HG03521 (cell line): ENCODE measurements around the gene PITPNM1.
"Not testable (repeated sequence)": the region's sequence is repeated elsewhere in the genome, so short reads cannot be mapped to it uniquely, and the experiment has no call there.

ENCODE experiments used
- ATAC-seq: cut with Tn5 transposase; IDR thresholded peaks from one replicate; pipeline ENCODE4 v1.9.1; 2021; ENCODE audit warnings: mild to moderate bottlenecking, moderate library complexity; ENCODE audit not compliant: unreplicated experiment

PITPNM1 gene

DNA sequence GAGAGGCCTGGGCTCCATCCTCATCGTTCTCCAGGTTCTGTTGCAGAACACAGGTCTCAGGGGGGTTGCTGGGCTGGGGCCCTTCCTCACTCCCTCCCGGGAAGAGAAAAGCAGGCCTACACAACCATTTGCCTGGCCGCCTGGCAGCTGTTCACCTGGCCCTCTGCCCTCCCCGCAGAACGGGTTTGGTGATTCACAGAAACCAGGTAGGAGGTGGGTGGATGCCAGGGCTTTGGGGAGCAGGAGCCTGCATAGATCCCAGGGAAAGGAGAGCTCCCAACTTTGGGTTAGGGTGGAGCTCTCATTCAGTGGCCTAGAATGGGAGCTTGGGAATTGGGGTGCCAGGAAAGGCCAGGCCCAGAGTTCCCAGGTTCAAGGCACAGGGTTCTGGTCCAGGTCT is 37.1 kb downstream of the PITPNM1 start:
- ATAC-seq: no peak

DNA sequence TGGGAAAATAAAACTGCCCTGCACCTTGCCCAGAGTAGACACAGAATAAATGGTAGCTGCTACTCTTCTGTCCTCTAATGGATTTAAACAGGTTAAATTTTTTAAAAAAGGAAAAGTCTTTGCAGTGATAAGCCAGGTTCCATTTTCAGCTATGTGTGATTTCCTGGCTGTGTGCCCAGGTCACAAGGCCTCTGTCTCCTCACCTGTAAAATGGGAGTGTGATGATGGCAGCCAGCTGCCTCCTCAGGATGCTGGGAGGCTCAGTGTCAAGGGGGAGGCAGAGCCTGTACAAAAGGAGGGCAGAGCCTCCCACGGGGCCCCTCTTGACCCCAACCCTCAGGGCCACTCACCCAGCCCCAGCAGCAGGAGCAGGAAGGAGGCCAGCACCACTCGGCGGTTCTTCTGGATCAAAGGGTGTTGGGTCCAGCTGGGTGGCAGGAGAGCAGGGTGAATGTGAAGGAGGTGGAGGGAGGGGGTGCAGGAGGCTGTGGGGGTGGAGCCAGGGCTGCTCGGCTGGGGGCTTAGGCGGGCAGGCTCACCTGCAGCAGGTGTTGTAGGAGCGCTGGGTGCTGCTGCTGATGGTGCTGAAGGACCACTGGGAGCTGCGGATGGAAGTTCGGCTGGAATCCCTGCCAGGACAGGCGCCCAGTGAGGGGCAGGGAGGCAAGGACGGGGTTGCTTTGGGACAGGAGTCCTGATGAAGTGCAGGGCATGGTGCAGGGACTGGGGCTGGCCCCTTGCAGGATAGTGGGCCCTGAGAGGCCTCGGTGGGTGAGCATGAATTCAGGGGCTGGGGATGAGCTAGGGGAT is 38.0 kb downstream of the PITPNM1 start:
- ATAC-seq: no peak

DNA sequence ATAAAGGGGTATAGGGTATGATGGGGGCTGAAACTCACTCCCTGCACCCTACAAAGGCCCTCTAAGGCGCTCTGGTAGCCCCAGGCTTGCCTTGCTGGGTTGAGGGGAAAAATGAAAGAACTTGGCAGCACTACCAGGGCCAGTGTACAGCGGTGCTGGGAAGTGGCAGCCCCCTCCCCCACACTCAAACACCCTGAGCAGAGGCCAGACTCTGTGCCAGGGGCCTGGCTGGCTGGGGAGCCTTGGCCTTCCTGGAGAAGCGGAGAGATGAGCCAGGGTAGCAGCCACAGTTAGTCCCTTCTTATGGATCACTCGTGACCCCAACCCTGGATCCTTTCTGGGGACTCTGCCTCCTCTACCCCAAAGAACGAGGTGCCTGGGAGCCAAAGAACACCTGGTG is 38.8 kb downstream of the PITPNM1 start:
- no peak for ATAC-seq

DNA sequence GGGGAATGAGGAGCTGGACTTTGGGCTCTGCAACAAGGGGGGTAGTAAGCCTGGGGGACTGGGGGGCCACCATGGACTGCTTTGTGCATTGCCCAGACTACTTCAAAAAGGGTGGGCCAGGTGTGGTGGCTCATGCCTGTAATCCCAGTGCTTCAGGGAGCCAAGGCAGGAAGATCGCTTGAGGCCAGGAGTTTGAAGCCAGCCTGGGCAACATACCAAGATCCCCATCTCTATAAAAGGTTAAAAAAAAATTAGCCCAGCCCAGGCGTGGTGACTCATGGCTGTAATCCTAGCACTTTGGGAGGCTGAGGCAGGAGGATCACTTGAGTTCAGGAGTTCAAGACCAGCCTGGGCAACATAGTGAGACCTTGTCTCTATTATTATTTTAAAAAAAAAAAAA is 39.6 kb downstream of the PITPNM1 start:
- ATAC-seq: not testable (repeated sequence)

DNA sequence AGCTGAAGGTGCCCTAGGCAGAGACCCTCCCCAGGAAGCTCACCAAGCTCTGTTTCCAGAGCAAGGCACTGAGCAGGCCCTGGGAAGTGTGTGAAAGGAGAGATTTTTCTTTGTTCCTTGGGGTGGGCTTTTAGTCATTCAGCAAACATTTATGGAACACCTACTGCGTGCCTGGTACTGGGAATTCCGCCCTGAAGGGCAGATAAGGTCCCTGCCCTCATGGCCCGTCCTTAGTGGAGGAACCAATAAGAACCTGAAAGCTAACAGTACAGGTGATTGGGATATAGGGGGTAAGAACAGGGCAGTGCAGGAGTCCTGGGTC is 40.0 kb downstream of the PITPNM1 start:
- ATAC-seq: no peak

DNA sequence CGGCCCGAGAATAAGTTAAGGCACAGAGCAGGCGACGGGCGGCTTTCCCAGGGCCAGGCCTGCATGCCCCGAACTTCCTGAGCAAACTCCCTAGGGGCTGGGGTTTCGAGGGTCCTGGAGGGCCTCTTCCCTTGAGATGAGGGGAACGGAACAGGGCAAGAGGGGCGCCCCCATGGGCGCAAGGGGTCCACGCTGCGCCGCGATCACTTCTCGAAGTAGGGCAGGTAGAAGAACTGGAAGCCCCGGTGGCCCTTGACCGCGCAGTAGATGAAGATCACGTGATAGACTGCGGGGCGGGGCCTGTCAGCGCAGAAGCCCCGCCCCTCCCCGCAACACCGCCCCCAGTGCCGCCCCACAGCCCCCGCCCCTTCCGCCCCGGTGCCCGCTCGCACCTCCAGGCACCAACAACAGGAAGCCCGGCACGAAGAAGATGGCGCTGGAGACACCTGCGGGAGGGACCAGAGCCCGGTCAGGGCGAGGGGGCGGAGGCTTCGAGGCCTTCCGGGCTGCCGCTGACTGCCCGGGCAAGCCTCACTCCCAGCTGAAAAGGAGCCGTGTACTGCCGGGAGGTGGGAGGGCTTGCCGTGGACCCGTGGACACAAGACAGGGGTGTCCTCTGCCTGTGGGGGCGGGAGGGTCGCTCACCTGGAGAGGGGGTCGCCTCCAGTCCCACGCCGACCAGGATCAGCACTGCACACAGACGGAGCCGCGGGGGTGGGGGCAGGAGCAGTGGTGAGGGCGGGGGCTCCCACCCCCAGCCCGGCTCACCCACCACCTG is 40.6 kb downstream of the PITPNM1 start:
- ATAC-seq: peak; percentile 52

DNA sequence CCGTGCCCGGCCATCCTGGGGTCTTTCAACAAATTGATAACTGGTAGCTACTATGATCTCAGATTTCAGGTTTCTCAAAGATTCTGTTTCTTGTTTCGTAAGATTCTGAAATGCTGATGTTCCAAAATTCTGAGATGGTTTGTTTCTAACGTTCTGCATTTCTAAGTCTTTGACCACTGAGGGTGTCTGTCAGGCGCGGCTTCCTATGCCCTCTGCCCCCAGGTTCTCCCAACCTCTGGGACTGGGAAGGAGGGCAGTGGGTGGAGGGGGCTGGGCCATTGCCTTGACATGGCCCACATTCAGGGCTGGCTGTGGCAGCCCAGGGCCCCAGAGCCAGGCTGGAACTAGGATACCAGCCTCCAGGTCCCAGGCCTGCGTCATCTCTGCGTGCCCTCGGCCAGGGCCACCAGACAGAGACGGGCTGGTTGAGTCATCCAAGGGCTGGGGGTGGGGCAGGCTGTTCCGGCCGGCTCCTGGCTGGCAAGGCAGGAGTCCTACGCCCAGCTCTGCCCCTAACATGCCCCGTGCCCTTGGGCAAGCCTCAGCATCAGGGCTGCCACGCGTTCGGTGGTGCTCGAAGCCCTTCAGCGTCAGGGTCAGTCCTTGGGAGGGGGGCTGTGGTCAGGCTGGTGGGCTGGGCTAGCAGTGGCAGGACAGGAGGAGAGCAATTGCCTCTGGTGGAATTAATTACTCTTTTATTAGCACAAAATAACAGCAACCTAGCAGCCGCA is 41.3 kb downstream of the PITPNM1 start:
- no peak for ATAC-seq

DNA sequence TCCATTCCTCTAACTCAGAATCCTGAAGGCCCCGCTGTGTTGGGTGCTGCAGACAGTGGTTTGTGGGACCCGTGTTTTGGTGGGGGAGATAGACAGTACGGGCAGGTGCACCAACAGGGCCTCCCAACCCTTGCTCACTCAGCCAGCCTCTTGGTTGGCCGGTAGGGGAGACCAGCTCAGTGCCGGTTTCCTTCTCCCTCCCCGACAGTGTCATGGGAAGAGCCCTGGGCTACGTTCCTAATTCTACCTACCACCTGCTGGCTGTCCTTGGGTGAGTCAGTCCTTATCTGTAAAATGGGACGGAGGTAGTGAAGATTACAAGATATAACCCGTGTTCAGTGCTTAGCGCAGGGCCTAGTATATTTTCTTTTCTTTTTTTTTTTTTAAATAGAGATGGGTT is 42.0 kb downstream of the PITPNM1 start:
- ATAC-seq: no peak

DNA sequence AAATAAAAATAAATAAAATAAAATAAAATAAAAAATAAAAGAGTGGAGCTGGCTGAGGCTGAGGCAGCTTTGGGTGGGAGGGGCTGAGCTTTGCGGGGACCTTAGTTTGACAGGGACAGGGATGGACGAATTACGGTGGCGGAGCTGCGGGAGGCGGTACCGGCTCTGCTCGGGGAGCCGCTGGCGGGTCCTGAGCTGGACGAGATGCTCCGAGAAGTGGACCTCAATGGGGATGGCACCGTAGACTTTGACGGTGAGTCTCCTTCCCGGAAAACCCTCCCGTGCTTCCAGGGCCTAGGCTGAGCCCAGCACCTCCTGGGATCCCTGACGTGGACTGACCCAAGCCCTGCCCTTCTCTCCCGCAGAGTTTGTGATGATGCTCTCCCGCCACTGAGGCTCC is 46.9 kb downstream of the PITPNM1 start:
- ATAC-seq: no peak

DNA sequence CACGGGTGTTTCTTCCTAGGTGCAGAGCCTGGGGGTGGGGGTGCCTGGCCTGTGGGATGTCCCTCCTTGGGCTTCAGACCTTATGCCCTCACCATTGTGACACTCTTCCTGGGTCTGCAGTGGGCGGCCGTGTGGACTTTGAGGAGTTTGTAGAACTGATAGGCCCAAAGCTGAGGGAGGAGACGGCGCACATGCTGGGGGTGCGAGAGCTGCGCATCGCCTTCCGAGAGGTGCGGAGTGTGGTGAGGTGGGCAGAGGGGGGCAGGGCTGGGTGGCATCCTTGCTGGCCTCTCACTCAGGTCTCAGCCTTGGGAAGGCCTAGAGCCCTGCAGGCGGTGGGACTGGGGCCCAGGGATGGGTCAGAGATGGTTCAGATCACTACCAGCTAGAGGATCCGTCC is 47.7 kb downstream of the PITPNM1 start:
- no peak for ATAC-seq

DNA sequence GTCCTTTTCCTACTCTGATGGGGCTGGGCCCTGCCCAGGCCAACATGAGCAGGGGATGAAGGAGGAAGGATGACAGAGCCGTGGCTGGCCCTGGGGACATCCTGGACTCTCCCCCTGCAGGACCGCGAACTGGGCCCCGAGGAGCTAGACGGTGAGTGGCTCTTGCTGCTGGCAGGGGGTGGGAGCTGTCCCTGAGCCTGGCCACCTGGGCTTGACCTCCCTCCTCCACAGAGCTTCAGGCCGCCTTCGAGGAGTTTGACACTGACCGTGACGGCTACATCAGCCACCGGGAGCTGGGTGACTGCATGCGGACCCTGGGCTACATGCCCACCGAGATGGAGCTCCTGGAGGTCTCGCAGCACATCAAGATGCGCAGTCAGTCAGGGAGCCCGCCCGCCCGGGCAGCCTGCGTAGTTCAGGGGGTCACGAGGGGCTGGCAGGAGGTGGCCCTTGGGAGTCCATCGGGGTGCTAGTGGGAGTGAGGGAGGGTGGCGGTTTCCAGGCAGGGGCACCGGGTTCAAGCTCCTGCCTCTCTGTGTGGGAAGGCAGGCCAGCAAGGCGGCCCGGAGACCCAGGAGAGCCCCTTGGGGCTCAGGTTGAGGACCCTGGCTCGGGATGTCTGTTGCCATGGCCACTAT is 49.0 kb downstream of the PITPNM1 start:
- no peak for ATAC-seq

DNA sequence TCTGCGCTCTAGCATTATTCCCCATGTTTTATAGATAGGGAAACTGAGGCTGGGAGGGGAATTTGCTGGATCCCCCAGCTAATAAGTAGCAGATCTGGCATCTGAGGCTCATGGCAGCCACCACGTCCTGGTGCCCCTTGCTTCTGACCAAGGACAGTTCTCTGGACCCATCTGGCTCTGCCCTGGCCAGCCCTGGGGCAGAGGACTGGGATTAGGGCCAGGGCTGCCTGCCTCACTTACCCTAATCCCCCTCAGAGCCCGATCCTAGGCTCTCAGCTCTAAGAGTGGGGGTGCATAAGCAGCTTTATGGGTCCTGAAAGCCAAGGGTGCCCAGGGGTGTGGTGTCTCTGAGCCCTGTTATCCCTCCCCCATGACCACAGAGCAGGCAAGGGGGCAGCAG is 50.1 kb downstream of the PITPNM1 start, which contains the start of gene CABP4:
CABP4 (plus strand) TSS at position 301 of the 400 bp plus-strand sequence; CDS start at position 371, 70 bp downstream.
- ATAC-seq: no peak

DNA sequence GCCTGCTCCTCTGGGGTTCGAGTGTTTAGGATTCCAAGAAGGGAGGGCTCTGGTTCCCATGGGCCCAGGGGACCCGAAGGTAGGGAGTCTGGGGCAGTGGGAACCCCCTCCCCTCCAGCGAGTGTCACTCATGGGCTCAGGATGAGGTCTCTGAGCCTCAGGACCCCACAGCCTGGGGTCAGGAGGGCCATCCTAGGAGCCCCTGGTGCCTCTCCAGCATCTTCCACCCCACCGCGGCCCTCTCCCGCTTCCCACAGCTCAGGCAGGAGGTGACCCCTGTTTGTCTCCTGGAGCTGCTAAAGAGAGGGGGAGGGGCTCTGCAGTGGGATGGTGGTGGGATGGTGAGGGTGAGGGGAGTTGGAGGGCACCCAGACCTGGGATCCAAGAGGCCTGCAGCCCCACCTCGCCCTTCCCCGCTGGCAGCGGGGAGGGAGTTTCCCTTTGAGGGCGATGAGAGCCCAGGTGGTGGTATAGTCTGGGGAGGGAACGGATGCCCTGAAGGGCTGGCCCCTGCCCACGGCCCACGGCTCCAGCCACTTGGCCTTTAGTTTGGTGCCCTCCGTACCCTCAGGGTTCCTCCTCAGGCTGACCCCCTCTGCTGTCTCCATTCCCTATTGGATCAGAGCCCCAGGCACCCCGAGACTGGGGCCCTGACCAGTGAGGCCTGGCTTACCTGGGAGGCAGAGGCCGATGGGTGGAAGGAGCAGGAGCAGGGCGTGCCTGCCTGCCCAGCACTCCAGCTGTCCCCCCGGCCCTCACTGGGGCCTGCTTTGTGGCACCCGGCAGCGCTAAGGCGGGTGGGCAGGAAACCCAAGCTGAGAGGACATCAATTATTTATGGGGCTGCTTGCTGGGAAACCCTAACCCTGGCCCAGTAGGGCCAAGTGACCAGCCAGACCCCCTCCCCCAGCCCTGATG is 51.1 kb downstream of the PITPNM1 start:
- ATAC-seq: no peak

DNA sequence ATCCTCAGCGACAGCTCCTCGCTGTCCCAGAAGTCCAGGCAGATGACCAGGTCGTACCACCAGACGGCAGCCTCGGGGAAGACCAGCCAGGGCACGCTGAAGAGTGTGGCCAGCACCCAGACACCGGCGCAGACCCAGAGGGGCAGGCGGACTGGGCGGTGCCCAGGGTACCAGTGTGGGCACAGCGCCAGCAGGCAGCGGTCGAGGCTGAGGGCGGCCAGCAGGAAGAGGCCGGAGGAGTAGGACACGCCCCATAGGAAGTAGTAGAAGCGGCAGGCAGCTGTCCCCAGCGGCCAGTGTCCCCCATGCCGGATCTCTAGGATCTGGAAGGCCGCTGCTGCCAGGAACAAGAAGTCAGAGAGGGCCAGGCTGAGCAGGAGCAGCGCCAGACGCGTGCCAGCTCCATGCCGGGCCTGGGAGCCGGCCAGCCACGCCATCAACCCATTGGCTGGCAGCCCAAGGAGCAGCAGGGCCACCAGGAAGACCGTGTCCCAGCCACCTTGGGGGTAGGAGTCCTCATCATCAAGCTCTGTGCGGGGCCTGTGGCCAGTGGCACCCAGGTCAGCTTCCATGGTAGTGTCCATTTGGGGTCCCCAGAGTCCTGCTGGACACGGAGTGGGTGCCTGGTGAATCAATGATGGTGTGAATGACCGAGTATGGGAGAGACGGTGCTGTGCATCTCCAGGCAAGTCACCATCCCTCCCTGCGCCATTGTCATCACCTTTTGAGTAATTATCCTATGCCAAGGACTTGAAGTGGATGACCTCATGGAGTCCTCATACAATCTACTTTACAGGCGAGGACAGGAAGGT is 52.8 kb downstream of the PITPNM1 start, which contains the start of gene GPR152:
GPR152 (minus strand) TSS at position 589 of the 812 bp plus-strand sequence; CDS start at position 584, 5 bp downstream.
- no peak for ATAC-seq

DNA sequence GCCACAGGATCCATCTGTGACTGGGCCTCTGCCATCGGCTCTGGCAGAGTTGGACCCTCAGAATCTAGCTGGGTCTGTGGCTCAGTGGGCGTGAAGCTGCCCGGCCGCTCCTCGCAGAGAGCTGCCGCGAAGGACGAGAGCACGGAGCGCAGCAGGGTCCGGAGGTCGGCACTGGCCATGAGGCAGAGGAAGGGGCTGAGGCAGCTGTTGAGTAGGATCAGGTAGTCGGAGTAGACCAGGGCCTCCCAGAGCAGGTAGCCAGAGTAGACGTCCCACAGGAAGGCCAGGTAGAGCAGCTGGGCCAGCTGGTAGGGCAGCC is 53.5 kb downstream of the PITPNM1 start:
- no peak for ATAC-seq

DNA sequence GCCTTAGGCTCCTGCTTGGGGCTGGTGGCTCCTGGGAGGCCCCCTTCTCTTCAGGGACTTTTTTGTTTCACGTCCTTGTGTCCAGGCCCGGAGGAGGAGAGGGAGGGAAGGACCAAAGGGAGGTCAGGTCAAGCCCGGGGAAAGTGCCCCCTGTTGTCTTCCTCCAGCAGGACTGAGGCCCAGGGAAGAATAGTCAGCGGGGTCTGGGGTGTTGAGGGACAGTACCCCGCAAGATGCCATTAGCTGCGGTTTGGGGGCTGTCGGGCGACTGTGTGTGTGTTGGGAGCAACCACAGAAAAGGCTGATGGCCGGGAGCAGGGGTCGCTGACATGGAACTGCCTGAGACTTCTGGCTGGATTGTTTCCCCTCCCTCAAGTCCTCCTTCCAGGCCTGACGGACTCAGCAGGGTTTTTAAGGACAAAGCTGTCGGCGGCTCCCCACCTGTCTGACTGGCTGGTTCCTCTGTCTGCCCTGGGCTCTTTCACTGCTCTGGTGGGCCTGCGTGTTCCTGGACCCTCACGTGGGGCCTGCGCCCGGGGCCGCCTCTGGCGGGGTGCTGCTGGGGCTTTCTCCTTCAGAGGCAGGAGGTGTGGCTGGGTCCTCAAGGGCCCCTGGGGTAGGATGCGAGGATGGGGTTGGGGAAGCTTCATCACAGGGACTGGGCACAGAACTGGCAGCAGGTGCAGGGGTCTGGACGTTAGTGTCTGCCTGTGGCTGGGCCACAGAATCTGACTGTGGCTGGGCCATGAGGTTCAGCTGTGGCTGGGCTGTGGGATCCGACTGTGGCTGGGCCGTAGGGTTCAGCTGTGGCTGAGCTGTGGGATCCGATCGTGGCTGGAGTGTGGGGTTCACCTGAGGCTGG is 54.1 kb downstream of the PITPNM1 start:
- no peak for ATAC-seq

DNA sequence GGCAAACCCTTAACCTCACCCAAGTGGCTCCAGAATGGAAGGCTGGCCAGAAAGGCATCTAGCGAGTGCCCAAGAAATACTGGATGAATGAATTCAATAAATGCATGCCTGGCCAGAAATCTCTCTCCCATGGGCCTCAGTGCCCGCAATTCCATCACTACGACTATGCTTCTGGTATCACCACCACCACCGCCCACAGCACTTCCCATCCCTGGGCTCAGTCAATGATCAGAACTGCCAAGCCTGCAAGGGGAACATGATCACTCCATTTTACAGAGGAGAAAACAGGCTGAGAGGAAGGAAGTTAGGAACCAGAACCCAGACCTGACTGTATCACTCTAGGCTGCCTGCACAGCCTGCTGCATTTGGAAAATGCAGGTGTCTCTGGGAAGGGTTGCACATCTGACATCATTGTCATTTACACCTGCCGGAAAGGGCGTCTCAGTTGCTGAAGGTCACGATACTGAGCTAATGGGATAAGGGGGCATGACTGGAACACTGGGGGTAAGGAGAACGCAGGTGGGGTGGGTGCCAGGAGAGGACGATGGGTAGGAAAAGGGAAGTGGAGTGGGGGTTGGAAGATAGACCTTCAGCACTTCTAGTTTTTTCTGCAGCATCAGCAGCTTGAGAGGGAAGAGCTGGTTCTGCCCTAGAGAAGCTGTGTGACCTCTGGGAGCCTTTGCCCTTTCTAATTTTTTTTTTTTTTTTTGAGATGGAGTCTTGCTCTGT is 55.9 kb downstream of the PITPNM1 start:
- ATAC-seq: no peak

DNA sequence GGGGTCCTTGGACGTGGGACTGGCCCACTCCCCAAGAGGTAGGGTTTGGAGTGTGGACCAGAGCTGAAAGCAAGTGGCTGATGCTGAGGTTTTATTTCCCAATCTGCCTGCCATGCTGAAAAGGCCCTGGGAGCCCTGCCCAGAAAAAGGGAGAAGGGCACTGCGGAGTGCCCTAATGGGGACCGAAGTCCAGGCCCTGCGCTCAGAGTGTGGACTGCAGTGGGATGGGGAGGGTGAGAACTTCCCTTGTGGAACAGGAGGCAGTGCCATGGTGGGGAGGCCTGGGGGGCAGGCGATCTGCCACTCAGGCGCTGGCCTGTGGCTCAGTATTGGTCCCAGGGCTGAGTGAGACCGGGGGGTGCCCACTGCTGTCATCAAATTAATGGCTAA is 56.9 kb downstream of the PITPNM1 start:
- ATAC-seq: no peak
